Endodermal cell (in vitro differentiated cells): ENCODE data around the gene ARMC6. TPM values are rescaled to one million over a fixed set of nuclear protein-coding genes. Genes with fewer than 3 reads are reported as not detected.

Experiments
- DNase-seq: peaks from one replicate; pipeline ENCODE4 v3.0.0-alpha.2; 2017
- H3K27ac ChIP-seq: 2 replicates; pipeline ENCODE4 v1.5.1; 2013; ENCODE audit warnings: mild to moderate bottlenecking, low read depth, low read length, moderate library complexity
- H3K27me3 ChIP-seq: 2 replicates; pipeline ENCODE4 v1.6.1; 2013; ENCODE audit warnings: mild to moderate bottlenecking, low read length, moderate library complexity; ENCODE audit not compliant: insufficient read depth, control insufficient read depth, poor library complexity, severe bottlenecking
- H3K36me3 ChIP-seq: 2 replicates; pipeline ENCODE4 v1.7.0; 2013; ENCODE audit warnings: mild to moderate bottlenecking, low read length, moderate library complexity; ENCODE audit not compliant: control insufficient read depth, insufficient read depth
- H3K4me1 ChIP-seq: one replicate; pipeline ENCODE4 v1.7.0; 2013; ENCODE audit warnings: low read length; ENCODE audit not compliant: control insufficient read depth, insufficient read depth
- H3K4me3 ChIP-seq: 2 replicates; pipeline ENCODE4 v1.5.1; 2013; ENCODE audit warnings: mild to moderate bottlenecking, low read length, moderate library complexity
- H3K9ac ChIP-seq: 2 replicates; pipeline ENCODE4 v1.6.1; 2013; ENCODE audit warnings: mild to moderate bottlenecking, low read length, moderate library complexity; ENCODE audit not compliant: poor library complexity, severe bottlenecking; ENCODE audit errors: extremely low read depth
- H3K9me3 ChIP-seq: 2 replicates; pipeline ENCODE4 v1.6.1; 2013; ENCODE audit warnings: mild to moderate bottlenecking, low read length, moderate library complexity; ENCODE audit not compliant: control insufficient read depth
- H3K27ac Mint-ChIP-seq: 2 replicates; pipeline ENCODE4 v1.8.0; 2020; ENCODE audit warnings: mixed read lengths
- H3K27me3 Mint-ChIP-seq: 2 replicates; pipeline ENCODE4 v1.8.0; 2021; ENCODE audit warnings: mild to moderate bottlenecking, mixed read lengths; ENCODE audit not compliant: insufficient read depth
- H3K36me3 Mint-ChIP-seq: 2 replicates; pipeline ENCODE4 v1.8.0; 2020; ENCODE audit warnings: low read depth, mixed read lengths
- H3K4me1 Mint-ChIP-seq: 2 replicates; pipeline ENCODE4 v1.8.0; 2020; ENCODE audit warnings: mixed read lengths
- H3K4me3 Mint-ChIP-seq: 2 replicates; pipeline ENCODE4 v1.8.0; 2020; ENCODE audit warnings: mild to moderate bottlenecking, moderate library complexity, mixed read lengths
- H3K9me3 Mint-ChIP-seq: 2 replicates; pipeline ENCODE4 v1.8.0; 2020; ENCODE audit warnings: mild to moderate bottlenecking, mixed read lengths
- CTCF ChIP-seq: fragments of 200-600 bp; sonication (generic); conservative IDR thresholded peaks from 2 replicates; pipeline ENCODE4 v1.5.0; 2021; ENCODE audit warnings: antibody characterized with exemption, mild to moderate bottlenecking
- WGBS, 2 experiments: methylation state at CpG; one replicate each; pipeline versions ENCODE4 v1.1.5 to v1.1.7; 2013; ENCODE audit warnings: missing lambda C conversion rate in 2 of 2, mixed read lengths in 1 of 2; ENCODE audit not compliant: insufficient coverage in 1 of 2, insufficient read length in 1 of 2; 5-methylcytosine and 5-hydroxymethylcytosine counted together
- total RNA-seq, 2 donors: library from RNA; stranded (reverse); fragmentation: NEBNext Ultra II Directional in 1 of 2; extraction: Animal tissue kit (Norgen Biotek cat#: 25700) in 1 of 2; gene quantifications; 2 replicates in 1 of 2; 3 replicates in 1 of 2; pipeline ENCODE4 v1.2.1, GENCODE V29; 2021

ARMC6 gene
- total RNA-seq, 2 donors from 2014 or later, result 26.1 to 37.8 TPM

GRCh38 chr19:19107654-19108053 lies 74.3 kb downstream of the ARMC6 start:
- H3K9me3 ChIP-seq, result no peaks in the 10 kb centered on the region
- peaks cover 14% of the 10 kb centered on the region for H3K4me1 Mint-ChIP-seq
- no peaks in the 10 kb centered on the region for H3K27me3 ChIP-seq
- H3K9ac ChIP-seq, result no peak overlapping the region
- TF ChIP-seq CTCF, result no peak
- peaks cover 25% of the 10 kb centered on the region for H3K27me3 Mint-ChIP-seq
- peaks cover 3% of the 10 kb centered on the region for H3K36me3 Mint-ChIP-seq
- 84 to 89% methylated on average over 11 of the region's 11 CpGs for WGBS, 2 experiments
- no peak overlapping the region for H3K4me3 ChIP-seq
- H3K4me3 Mint-ChIP-seq, result no peak overlapping the region
- no peaks in the 10 kb centered on the region for H3K36me3 ChIP-seq
- no peaks in the 10 kb centered on the region for H3K9me3 Mint-ChIP-seq
- no peak overlapping the region for H3K27ac Mint-ChIP-seq
- no peak overlapping the region for H3K27ac ChIP-seq
- H3K4me1 ChIP-seq, result no peaks in the 10 kb centered on the region
- DNase-seq, result peak; percentile 68

Other genes with a start within 250 kb of the ARMC6 start
- gene COMP, start 242.3 kb upstream of the ARMC6 start, total RNA-seq, result not detected
- gene UPF1, start 201.6 kb upstream of the ARMC6 start, total RNA-seq, result 10 to 100 TPM; 82.1 to 87.3 TPM
- 10 to 100 TPM; 16.6 to 25.5 TPM for gene CERS1, start 137.4 kb upstream of the ARMC6 start, total RNA-seq
- 100 to 1,000 TPM; 226 to 241 TPM for gene COPE, start 114.2 kb upstream of the ARMC6 start, total RNA-seq
- gene DDX49, start 113.9 kb upstream of the ARMC6 start, total RNA-seq, result 10 to 100 TPM; 30.4 to 37.9 TPM
- gene HOMER3, start 92.4 kb upstream of the ARMC6 start, total RNA-seq, result 10 to 100 TPM; 21.5 to 31.2 TPM
- 100 to 1,000 TPM; 121 to 157 TPM for gene SUGP2, start 86 bp upstream of the ARMC6 start, total RNA-seq
- 1 to 10 TPM; 6.6 to 7.2 TPM for gene SLC25A42, start 30.4 kb downstream of the ARMC6 start, total RNA-seq
- 10 to 100 TPM; 56.1 to 66.6 TPM for gene TMEM161A, start 104.9 kb downstream of the ARMC6 start, total RNA-seq
- gene MEF2B, start 136.7 kb downstream of the ARMC6 start, total RNA-seq, result 1 to 10 TPM; 1.2 to 1.6 TPM
- gene BORCS8, start 158.5 kb downstream of the ARMC6 start, total RNA-seq, result 10 to 100 TPM; 22.6 to 34.3 TPM
- gene RFXANK, start 158.7 kb downstream of the ARMC6 start, total RNA-seq, result 100 to 1,000 TPM; 117 to 122 TPM
- 10 to 100 TPM; 14.7 to 17.2 TPM for gene NR2C2AP, start 169.8 kb downstream of the ARMC6 start, total RNA-seq
- gene NCAN, start 178.4 kb downstream of the ARMC6 start, total RNA-seq, result 1 to 10 TPM in 1 of 2 donors, under 1 TPM in 1; 0.77 to 4.2 TPM
- 10 to 100 TPM in 1 of 2 donors, 1 to 10 TPM in 1; 8.2 to 13.1 TPM for gene TM6SF2, start 239.7 kb downstream of the ARMC6 start, total RNA-seq